ENCODE data around the gene TAS1R2.

The TAS1R2 gene

DNA sequence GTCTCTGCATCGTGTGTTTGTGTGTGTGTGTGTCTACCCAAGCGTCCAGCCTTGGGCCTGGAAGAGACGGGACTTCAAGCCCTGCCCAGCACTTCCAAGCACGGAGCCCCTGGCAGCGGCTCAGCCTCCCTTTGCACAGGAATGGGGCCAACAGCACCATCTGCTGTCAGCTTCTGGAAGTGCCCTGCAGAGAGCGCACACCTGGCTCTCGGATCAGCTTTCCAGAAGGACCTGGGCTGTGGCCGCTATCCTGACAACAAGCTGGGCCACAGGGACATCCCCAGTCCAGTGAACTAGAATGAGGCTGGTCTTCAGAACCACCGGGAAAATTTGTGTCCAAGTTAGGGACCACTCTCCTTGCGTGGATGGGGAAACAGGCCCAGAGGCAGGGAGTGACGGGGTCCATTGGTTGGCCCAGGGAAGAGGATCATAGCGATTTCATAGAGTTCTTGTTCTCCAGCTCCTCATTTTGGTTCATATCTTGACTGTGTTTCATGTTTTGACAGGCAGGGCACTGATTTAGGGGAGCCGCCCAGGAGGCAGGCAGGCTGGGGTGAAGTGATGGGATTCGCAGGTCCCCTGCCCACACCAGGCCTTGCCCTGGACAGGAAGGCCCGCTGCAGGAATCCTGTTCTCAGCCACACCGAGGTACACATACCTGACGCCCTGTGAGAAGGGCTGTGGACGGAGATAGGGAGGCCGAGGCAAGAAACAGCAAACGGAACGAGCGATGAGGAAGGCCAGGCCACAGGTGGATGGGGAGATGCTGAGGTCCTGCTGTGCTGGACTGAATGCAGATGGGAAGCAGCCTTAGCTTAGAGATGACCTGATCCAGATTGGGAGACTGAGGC is 38.4 kb downstream of the TAS1R2 start:
- TF ChIP-seq, protein P1, sequence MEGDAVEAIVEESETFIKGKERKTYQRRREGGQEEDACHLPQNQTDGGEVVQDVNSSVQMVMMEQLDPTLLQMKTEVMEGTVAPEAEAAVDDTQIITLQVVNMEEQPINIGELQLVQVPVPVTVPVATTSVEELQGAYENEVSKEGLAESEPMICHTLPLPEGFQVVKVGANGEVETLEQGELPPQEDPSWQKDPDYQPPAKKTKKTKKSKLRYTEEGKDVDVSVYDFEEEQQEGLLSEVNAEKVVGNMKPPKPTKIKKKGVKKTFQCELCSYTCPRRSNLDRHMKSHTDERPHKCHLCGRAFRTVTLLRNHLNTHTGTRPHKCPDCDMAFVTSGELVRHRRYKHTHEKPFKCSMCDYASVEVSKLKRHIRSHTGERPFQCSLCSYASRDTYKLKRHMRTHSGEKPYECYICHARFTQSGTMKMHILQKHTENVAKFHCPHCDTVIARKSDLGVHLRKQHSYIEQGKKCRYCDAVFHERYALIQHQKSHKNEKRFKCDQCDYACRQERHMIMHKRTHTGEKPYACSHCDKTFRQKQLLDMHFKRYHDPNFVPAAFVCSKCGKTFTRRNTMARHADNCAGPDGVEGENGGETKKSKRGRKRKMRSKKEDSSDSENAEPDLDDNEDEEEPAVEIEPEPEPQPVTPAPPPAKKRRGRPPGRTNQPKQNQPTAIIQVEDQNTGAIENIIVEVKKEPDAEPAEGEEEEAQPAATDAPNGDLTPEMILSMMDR (IDR thresholded peaks at IDR 0.05; ENCODE audit: borderline replicate concordance, insufficient read depth, low read depth, low read length): peak; percentile 96
- H3K4me3 ChIP-seq (ENCODE audit: low read depth, low read length): no peak overlapping the region

DNA sequence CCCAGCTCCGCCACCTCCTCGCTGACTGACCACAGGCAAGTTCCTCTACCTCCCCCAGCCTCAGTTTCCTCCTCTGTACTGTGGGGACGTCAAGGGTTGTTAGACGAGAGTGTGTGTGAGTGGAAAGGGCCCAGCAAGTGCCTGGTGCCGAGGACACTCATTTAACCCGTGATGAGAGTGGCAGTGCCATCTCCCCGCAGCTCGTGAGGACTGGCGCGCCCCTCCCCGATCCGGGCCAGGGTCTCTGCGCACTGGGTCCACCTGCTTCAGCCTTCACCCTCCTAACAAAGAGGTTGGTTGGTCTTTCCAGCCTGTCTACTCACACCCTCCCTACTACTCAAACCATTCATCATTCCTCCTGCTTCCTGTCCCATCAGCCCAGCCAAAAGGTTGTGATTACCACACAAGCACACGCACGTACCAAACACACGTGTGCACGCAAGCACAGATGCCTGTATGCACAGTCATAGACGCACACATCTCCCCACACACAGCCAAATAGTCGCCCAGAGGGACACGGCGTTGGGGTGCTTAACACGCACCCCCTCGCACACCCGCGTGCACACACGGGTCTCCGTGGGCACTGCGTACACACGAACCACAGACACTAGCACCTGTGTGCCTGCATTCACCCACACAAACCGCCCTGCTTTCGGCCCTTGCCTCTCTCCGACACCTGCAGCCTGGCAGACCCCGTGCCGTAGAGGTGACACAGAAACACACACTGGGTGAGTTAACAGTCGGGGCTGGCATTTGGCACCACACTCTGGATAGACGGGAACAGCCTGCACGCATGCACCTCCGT is 39.3 kb downstream of the TAS1R2 start:
- H3K4me3 ChIP-seq (ENCODE audit: low read depth, low read length): no peak overlapping the region
- TF ChIP-seq, protein P1 (IDR thresholded peaks at IDR 0.05; ENCODE audit: borderline replicate concordance, insufficient read depth, low read depth, low read length): no peak

GRCh38 chr1:18819203-18819602 is 40.3 kb downstream of the TAS1R2 start:
- TF ChIP-seq, protein P1 (IDR thresholded peaks at IDR 0.05; ENCODE audit: borderline replicate concordance, insufficient read depth, low read depth, low read length): no peak
- no peak overlapping the region for H3K4me3 ChIP-seq (ENCODE audit: low read depth, low read length)

- H3K4me3 ChIP-seq (ENCODE audit: low read depth, low read length): no peak overlapping the region
- TF ChIP-seq, protein P1 (IDR thresholded peaks at IDR 0.05; ENCODE audit: borderline replicate concordance, insufficient read depth, low read depth, low read length): no peak
These were observed 41.5 kb downstream of the TAS1R2 start for GRCh38 chr1:18817795-18818435.

DNA sequence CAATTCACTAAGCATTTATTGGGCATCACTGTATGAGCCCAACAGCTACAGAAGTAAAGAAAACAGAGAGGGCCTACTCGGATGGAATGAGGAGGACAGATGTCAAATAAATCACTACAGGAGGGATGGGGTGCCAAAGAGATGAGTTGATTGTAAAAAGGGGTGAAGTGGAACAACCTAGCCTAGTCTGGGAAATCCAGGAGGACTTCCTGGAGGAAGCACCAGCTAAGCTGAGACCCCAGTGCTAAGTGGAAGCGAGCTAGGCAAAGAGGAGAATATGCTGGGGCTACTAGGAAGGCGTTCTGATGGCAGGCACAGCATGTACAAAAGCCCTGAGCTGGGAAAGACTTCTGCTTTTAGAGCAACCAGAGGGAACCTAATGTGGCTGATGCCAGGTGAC is 42.1 kb downstream of the TAS1R2 start:
- TF ChIP-seq, protein P1 (IDR thresholded peaks at IDR 0.05; ENCODE audit: borderline replicate concordance, insufficient read depth, low read depth, low read length): no peak
- H3K4me3 ChIP-seq (ENCODE audit: low read depth, low read length): no peak overlapping the region

GRCh38 chr1:18816808-18817207 is 42.7 kb downstream of the TAS1R2 start:
- TF ChIP-seq, protein P1 (IDR thresholded peaks at IDR 0.05; ENCODE audit: borderline replicate concordance, insufficient read depth, low read depth, low read length): no peak
- no peak overlapping the region for H3K4me3 ChIP-seq (ENCODE audit: low read depth, low read length)
